NCI-H1694 (cell line): ENCODE measurements around the gene SYNDIG1.
A peak's percentile ranks its signal among the peaks of the same experiment; 100 is the strongest.
"Not testable (repeated sequence)": the region's sequence is repeated elsewhere in the genome, so short reads cannot be mapped to it uniquely, and the experiment has no call there.

Experiments
- DNase-seq: peaks from one replicate; lab custom pipeline; 2025; lab: John Stamatoyannopoulos, UW

The SYNDIG1 gene

DNA sequence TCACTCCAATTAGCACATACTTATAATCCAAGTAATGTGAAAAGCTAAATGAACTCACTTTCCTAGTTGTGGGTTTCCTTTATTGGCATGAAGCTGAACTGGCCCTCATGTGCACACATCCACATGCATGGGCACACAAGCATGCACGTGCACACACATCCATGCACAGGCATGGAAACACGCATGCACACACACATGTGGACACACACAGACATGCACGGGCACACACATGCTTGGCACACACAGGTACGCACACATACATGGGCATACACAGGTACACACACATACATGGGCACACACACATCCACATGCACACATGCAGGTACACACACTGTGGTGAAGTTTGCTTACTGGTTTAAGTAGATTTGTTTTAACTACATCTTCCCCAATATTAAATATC lies 23.8 kb downstream of the SYNDIG1 start:
- DNase-seq = no peak

DNA sequence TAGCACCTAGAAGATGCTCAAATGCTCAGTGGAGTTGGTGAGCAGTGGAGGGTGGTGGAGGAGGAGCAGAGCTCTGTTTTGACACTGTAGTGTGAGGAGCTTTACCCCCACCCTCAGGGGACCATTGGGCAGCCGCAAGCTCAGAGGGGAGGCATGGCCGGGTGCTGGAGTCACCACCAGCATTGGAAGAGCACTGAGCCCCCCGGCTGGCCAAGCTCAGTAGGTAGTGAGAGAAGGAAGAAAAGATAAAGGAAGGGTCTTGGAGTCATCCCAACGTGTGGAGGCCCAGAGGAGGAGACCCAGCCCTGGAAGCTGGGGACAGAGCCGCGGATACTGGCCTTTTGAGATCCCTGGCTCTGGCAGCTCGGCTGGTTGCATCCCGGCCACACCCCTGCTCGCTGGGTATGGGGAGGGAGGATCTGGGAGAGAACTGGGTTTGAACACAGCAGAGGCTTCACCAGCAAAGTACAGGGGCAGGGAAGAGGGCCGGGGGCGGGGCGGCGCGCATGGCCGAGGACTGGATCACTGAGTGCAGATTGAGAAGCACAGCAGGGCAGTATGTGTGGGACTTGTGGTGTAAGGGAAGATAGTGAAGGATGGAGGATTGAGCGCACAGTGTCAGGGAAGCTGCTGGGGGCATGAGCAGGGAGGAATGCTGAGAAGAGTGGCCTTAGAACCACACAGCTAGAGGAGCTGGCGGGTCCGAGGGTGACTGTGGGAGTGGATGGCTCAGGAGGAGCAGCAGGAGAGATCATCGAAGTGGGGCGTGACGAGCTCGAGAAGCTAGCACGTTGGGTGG lies 24.4 kb downstream of the SYNDIG1 start:
- no peak for DNase-seq

DNA sequence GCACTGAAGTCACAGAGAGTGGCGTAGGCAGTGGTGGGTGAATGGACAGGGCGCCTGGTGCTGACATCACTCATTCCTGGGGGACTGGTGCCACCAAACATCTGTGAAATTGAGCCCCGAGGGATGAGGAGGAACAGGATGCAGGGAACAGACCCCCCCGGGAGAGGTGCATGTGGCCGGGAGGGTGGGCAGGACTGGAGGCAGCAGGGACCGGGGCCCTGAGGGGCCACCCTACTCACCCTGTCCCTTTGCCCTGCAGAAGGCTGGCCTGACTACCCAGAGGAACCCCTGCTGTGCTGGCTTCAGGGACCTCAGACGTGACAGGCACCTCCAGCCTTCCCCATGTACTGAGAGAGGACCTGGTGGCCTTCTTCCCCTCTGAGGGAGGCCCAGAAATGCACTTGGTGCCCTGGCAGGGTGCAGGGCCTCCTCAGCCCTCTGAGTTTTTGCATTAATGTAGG lies 25.1 kb downstream of the SYNDIG1 start:
- DNase-seq = no peak

DNA sequence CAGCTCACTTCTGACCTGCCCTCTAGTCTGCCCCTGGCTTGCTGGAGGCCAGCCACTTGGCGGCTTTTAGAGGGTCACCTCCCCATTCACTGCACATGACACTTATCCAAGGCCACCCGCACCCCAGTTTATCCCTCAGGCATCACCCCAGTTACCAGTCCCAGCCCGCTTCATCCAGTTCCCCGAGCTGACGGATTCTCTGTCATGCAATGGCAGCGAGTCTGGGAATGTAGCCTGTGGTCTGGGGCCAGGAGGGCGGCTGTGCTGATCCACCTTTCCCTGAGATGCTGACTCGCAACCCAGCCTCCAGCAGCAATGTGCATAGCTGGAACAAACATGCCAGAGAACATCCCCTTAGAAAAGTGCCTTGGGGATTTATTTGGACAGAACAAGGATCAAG lies 25.8 kb downstream of the SYNDIG1 start:
- DNase-seq = no peak

DNA sequence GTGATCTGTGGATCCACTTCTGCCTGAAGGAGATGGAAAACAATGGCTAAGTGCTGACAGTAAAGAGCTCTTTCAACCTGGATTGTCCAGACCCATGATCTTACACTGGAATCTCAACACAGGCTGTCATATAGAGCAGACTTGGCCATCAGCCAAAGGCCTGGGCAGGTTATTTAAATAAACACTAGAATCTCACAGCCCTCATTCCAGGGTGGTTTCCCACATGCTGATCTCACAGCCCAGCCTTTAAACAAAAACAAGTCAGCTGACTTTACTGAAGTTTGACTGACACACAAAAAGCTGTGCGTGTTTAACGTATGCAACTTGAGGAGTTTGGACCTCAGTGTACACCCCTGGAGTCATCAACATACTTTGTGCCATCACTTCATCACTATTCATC lies 28.4 kb downstream of the SYNDIG1 start:
- DNase-seq = peak; percentile 12

DNA sequence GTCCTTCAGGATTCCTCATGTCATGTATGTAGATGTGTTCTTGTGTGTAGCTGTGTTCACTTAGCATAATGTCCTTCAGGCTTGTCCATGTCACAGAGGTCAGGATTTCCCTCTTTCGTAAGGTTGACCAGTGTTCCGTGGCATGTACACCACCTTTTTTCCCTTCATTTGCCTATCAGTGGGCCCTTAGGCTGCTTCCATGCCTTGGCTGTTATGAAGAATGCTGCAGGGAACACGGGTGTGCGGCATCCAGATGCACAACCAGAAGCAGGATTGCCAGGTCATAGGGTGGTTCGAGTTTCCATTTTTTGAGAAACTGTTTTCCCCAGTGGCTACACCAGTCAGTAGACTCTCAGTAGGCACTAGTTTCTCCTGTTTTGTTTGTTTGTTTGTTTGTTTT lies 29.2 kb downstream of the SYNDIG1 start:
- DNase-seq = no peak

DNA sequence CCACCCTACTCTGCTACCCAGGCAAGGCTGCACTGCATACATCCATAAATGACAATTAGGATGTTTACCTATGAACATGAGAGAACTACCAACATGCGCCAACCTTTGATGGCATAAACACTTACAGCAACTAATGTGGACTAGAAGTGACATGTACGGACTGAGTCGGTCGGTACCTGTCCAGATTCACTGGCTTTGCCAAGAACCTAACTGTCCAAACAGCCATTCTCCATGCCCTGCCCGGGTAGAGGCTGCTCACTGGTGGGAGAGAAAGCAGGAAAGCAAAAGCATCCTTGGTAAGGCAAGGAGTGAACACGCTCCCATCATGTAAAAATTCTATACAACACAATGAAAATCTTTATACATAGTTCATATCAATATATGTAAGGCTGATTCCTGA lies 30.0 kb downstream of the SYNDIG1 start:
- DNase-seq = no peak

DNA sequence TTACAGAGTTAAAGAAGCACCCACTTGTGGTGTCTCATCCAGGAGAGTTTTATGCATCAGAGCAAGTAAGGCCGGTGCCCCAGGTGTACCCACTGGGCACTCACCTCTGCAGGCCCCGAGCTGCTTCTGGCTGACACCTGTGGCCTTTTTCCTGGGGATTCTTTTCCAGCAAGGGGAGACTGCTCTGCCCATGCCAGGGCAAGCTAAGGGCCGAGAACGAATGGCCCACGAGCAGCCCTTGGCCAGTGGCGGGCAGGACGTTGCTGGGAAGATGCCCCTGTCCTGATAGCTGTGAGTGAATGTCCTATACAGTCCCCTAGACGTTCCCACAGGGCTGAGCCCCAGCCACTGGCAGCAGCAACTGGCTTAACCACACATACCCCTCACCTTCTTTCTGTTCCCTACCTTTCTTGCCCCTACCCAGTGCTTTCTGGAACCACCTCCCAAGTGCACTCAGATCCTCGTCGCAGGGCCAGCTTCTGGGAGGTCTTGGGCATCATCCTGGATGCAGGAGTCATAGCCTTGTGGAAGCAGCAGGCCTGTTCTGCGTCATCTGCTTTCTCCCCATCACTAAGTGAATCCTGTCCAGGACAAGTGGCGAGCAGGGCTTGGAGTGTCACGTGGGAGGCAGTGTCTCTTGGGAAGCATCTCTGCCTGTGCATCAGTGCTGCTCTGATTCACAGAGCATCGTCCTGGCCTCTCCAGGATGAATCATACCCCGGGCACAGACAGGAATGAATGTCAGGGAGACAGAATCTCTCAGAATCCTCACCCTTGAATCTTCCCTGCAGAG lies 32.5 kb downstream of the SYNDIG1 start:
- DNase-seq = peak; percentile 5

DNA sequence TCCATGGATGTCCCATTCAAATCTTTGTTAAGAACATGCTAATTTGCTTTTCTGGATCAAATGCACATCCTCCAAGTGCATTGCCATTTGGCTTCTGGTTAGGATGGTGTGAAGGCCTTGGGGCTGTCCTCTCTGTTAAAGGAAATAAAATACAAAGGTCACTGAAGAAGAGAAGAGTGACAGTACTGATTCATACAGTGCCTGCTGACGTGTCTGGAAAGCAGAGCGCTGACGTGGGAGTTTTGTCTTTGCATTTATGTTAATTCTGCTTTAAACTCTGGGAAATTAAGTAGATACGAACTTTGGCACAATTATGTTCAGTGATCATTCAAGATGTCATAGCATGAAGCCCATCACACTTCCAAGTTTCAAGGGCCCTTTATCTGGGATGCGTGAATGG lies 33.2 kb downstream of the SYNDIG1 start:
- no peak for DNase-seq

DNA sequence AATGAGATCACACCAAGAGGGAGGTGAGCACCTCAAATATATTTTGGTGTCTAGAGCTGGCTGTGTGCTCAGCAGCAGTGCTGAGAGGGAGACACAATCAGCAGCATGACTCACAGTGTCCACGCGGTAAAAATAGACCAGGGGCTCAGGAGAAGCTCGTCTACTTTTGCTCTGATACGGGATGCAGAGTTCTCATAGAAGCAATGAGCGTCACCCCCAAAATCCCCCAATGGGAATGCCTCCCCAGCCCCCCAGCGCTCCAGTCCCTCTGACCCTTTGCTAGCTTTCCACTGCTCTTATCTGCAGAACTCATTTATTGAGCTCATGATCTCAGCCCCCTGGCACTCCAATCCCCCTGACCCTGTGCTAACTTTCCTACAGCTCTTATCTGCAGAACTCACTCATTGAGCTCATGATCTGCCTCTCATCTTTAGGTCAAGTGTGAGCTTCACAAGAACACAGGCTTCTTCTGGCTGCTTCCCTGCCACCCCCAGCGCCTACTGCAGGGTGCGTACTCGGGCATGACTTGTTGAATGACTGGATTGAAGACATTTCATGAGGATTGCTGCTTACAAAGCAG lies 34.0 kb downstream of the SYNDIG1 start:
- no peak for DNase-seq

DNA sequence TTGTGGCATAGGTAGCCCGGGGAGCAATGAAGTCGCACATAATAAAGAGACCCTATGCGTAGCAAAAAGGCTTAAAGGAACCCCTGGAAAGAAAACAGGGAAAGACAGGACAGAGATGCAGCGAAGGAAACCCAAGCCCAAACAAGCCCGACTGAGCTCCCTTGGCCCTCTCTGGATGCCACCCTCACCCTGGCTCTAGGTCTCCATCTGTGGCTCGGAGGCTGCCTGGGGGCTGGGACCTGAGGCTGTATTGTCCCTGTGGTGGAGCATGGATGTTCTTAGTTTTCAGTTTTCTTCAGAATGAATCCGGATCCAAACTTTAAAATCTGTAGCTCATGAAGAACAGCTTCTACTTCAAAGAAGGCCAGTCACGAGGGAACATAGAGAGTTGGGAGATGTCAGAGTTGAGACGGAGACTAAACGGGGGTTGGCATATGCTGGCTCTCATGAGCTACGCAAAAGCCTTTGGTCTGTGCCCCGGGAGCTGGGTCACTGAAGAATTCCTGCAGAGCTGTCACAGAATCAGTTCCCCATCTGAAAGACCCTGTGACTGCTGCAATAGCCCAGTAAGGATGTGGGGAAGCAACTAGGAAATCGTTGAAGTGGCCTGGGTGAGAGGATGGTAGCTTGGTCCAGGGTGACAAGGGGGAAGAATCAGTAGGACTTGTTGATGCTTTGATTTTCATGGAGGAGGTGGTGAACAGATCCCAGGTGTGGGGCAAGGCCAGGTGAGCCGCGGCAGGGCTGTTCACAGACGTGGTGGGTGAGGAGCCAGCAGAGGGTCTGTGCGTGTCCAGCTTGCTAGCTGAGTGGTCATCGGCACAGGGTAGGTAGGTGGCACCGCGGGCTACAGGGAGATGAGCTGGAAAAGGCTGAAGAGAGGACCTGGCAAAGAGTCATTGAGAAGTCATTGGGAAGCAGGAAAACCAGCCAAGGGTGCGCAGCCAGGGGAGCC lies 35.2 kb downstream of the SYNDIG1 start:
- no peak for DNase-seq

DNA sequence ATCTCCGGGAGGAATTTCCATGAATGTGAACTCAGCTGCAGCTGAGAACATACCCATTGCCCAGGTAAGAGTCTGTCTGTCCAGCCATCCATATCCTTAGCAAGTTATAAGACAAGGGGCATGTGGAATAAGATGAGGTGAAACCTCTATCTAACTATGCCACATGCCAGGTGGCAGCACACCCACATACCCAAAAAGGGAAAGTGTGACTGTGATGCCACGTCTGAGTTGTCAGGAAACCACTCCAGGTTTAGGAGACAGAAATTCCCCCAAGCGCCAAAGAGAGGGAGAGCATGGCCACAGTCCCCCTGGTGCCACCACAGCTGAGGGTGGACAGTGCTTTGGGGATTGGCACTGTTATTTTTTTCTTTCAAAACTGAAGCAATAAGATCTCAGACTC lies 36.7 kb downstream of the SYNDIG1 start:
- DNase-seq = no peak

DNA sequence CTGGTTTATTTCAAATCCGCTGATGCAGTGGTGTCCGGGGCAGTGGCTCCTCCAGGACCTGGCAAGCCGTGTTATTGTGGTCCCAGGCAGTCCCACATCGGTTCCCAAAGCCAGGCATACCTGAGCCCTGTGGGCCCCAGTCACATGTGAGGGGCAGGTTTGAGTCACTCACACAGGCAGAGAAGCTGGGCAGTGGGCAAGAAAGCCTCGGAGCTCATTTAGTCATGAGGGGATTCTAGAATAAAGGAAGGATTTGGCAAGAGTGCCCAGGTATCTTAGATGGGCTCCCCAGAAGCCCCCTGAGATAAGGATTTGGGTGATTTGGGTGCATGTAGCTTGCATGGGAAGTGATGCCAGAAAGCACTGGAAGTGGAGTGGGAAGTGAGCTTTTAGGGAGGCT lies 37.3 kb downstream of the SYNDIG1 start:
- DNase-seq = no peak

DNA sequence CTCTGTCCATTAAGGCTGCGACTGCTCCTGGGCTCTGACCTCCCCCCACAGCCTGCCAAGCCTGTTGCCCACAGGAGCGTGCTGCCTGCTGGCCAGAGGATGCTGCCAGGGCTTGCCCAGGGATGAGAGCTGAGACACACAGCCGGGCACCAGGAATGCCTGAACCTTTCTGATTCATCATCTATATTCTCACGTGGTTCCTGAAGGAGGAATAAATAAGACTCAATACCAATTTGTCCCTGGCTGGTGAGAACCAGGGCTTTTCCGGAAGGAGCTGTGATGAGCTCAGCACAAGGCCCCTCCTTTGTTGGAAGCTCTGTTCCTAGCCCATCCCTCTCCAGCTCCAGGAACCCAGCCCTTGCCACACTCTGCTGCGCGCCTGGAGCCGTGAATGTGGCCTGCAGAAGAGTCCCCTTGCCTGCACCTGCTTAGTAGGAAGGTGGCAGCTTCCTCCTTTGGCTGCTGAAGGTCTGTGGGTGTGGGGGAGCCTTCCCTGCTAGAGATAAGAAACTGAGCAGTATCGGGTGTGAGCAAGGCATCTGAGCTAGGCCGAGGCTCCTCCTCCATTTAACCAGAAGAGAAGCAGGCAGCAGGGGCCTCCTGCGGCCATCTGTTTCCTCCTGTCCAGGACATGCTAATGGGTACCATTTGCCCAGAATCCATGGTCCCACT lies 37.9 kb downstream of the SYNDIG1 start:
- no peak for DNase-seq

DNA sequence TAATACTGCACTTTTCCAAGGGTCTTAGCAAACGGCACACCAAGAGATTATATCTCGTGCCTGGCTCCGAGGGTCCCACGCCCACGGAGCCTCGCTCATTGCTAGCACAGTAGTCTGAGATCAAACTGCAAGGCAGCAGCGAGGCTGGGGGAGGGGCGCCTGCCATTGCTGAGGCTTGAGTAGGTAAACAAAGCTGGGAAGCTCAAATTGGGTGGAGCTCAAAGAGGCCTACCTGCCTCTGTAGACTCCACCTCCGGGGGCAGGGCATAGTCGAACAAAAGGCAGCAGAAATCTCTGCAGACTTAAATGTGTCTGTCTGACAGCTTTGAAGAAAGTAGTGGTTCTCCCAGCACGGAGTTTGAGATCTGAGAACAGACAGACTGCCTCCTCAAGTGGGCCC lies 43.0 kb downstream of the SYNDIG1 start:
- not testable (repeated sequence) for DNase-seq

DNA sequence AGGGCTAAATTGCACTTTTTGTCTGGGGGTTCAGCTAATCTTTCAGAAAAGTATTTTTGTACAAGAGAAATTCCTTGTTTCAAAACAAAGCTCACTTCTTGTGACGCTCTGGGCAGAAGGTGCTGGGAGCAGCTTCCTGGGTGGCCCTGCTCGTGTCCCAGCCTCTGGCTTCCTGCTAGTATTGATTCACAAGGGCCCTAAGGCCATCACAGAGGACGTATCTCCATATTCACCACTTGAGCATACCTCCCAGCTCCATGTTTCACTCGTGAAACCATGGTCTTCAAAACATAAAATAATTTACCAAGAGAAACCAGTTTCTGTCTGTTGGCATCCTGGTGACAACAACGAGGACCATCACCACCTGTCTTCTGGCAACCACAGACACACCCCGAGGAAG lies 49.1 kb downstream of the SYNDIG1 start:
- DNase-seq = no peak

DNA sequence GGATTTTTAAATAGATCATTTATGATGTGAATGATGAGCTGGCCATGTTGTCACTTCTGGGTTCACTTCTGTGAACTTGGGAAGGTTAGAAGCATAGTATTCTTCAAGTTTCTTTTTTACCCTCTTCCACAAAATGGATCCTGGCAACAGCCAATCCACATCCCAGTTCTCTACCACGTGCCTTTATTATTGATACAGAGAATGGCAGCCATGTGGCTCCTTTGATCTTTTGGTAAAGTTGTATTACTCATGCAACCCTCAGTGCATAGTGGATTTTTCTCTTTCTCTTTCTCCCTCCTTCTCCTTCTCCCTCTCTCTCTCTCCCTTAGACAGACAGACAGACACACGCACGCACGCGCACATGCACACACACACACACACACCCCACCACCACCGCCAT lies 50.0 kb downstream of the SYNDIG1 start:
- DNase-seq = no peak

DNA sequence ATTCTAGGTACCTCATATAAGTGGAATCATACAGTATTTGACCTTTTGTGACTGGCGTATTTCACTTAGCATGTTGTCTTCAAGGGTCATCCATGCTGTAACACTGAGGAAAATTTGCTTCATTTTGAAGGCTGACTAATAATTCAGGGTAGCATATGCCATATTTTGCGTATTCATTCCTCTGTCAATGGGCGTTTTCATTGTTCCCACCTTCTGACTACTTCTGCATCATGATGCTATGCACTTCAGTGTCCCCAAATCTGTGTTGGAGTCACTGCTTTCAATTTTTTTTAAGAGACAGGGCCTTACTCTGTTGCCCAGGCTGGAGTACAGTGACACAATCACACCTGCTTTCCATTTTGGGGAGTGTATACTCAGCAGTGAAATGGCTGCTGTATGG lies 51.6 kb downstream of the SYNDIG1 start:
- no peak for DNase-seq

DNA sequence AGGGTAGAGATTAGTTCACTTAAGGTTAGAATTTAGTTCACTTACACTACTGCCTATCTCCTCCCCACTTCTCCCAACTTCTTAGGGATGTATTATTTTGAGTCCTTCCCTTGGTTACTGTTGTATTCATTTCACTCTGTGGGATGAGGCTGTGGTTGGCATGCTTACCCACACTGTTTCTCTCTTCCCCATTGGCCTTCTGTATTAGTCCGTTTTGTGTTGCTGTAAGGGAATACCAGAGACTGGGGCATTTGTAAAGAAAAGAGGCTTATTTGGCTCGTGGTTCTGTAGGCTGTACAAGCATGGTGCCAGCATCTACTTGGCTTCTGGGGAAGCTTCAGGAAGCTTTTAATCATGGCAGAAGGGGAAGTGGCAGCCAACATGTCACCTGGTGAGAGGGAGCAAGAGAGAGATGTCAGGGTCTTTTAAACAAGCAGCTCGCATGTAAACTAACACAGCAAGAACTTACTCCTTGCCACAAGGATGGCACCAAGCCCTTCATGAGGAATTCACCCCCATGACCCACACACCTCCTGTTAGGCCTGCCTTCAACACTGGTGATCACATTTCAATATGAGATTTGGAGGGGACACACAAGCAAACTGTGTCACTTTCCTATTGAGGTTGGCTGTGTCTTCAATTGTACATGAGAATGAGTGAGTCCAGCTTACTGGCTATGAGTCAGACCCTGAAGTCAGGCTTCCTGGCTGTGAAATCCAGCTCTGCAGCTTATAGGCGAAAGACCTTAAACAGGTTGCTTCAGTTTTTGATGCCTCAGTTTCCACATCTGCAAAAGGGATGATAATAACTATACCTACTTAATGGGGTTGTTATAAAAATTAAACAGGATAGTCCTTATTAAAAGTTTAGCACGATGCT lies 53.3 kb downstream of the SYNDIG1 start:
- no peak for DNase-seq

DNA sequence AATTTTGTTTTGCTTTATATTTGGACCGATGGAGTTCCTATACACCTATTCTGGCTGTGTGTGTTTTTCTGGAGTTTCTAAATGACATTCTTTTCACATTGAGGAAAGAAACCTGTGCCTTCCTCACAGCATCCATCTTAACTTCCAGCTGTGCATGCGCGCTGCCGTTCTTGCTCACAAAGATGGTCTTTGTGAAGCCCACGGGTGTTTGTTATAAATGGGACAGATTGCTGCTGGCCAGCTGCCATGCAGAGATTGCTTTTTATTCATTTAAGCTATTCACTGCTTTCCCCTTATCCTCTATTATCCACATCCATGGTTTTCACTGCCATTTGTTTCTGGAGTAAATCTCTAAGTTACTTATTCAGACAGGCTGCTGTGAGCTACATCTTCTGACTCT lies 54.2 kb downstream of the SYNDIG1 start:
- no peak for DNase-seq
